Hepatocyte (in vitro differentiated cells): ENCODE results near the gene DCDC1. TPM values are rescaled to one million over a fixed set of nuclear protein-coding genes. Genes with fewer than 3 reads are reported as not detected.

ENCODE experiments used
- DNase-seq: peaks from one replicate; pipeline ENCODE4 v3.0.0-alpha.2; 2016; ENCODE audit warnings: low spot score
- H2AFZ ChIP-seq: fragments of 200-600 bp; sonication (generic); 2 replicates; pipeline ENCODE4 v1.6.0; 2016; ENCODE audit warnings: antibody characterized with exemption, mild to moderate bottlenecking
- H3K27ac ChIP-seq: fragments of 200-600 bp; sonication (generic); 2 replicates; pipeline ENCODE4 v1.5.1; 2016; ENCODE audit warnings: mild to moderate bottlenecking
- H3K27me3 ChIP-seq: fragments of 200-600 bp; sonication (generic); 2 replicates; pipeline ENCODE4 v1.6.1; 2016
- H3K36me3 ChIP-seq: fragments of 200-600 bp; sonication (generic); replicated peaks from 2 replicates; pipeline ENCODE4 v1.5.1; 2016; ENCODE audit warnings: low read depth; ENCODE audit not compliant: insufficient read depth
- H3K4me1 ChIP-seq: fragments of 200-600 bp; sonication (generic); 2 replicates; pipeline ENCODE4 v1.5.1; 2016; ENCODE audit warnings: mild to moderate bottlenecking, moderate library complexity; ENCODE audit not compliant: insufficient read depth
- H3K4me2 ChIP-seq: fragments of 200-600 bp; sonication (generic); 2 replicates; pipeline ENCODE4 v1.6.0; 2016
- H3K4me3 ChIP-seq: fragments of 200-600 bp; sonication (generic); 2 replicates; pipeline ENCODE4 v1.5.1; 2016; ENCODE audit warnings: mild to moderate bottlenecking
- H3K79me2 ChIP-seq: fragments of 200-600 bp; sonication (generic); 2 replicates; pipeline ENCODE4 v1.6.0; 2017; ENCODE audit warnings: mild to moderate bottlenecking
- H3K9me2 ChIP-seq: fragments of 200-600 bp; sonication (generic); replicated peaks from 2 replicates; pipeline ENCODE4 v1.6.0; 2017; ENCODE audit warnings: mild to moderate bottlenecking; ENCODE audit not compliant: insufficient read depth
- H3K9me3 ChIP-seq: fragments of 200-600 bp; sonication (generic); 2 replicates; pipeline ENCODE4 v1.5.1; 2016; ENCODE audit warnings: low read depth, mild to moderate bottlenecking
- H4K20me1 ChIP-seq: fragments of 200-600 bp; sonication (generic); 2 replicates; pipeline ENCODE4 v1.6.0; 2016; ENCODE audit warnings: mild to moderate bottlenecking; ENCODE audit not compliant: insufficient read depth, poor library complexity, severe bottlenecking
- EZH2 ChIP-seq: fragments of 200-600 bp; sonication (generic); IDR thresholded peaks from 2 replicates; pipeline ENCODE4 v1.6.1; 2016; ENCODE audit warnings: antibody characterized with exemption, mild to moderate bottlenecking, borderline replicate concordance
- EZH2phosphoT487 ChIP-seq: fragments of 200-600 bp; sonication (generic); IDR thresholded peaks from one replicate; pipeline ENCODE4 v1.6.1; 2018; ENCODE audit warnings: antibody characterized with exemption, mild to moderate bottlenecking, low read depth, moderate library complexity; ENCODE audit not compliant: unreplicated experiment, severe bottlenecking
- WGBS: methylation state at CpG from one replicate; pipeline ENCODE4 v1.1.6; 2016; ENCODE audit warnings: low lambda C conversion rate; ENCODE audit errors: missing lambda C conversion rate; 5-methylcytosine and 5-hydroxymethylcytosine counted together
- polyA plus RNA-seq: library from polyadenylated mRNA; unstranded; fragments of >200 nt; fragmentation: Nextera tagmentation; extraction: Ambion mirVana; gene quantifications from 2 replicates; pipeline ENCODE4 v1.2.1, GENCODE V29; 2016
- total RNA-seq: library from RNA; depleted of rRNA; stranded (reverse); fragments of >200 nt; gene quantifications from 2 replicates; pipeline ENCODE4 v1.2.3, GENCODE V29; 2014
- TF ChIP-seq, protein P1 (sequence below): fragments of 200-600 bp; sonication (generic); IDR thresholded peaks from 2 replicates; pipeline ENCODE4 v1.5.1; 2016; ENCODE audit warnings: antibody characterized with exemption, mild to moderate bottlenecking; ENCODE audit not compliant: poor library complexity

The DCDC1 gene
- total and polyA plus RNA-seq, 2 experiments from 2014 or later = 0.63 to 1.9 TPM

DNA sequence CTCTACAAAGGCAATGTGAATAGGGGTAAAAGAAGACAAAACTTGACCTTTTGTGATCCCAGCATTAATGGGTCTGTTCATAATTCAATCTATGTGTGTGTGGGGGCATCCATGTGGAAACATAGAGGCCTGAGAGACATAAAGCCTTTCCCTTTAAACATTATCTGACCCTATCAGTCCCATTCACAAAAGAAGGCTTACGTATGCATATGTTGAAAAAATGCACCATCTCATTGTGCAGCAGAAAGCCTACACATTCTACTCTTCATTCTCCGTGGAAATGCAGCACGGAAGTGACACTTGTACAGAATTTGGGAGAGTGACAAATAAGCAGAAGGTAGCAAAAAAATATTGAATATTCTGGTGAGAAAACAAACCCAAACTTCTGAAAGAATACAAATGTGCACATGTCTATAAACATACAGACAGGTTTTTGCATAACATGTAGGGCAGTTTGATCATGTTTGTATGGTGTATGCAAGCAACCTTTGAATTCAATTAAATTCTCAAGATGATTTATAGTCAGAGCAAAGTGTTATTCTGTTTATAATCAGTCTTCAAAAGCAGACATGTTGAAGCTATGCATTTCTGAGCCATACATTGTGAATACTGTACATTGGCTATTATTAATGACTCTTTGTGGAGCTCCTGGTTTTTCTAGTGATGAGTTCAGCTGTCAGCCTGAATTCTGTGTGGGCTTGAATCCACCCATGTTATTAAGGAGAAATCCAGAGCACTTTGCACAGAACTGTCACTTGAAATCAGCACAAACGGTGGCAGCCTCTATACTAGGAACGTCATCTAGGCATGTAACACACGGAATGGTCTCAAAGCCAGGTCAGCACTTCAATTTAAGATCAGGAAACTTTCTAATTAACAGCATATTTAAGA, 236.8 kb downstream of the DCDC1 start:
- Histone ChIP-seq H3K4me3 (no peak overlapping the region), H4K20me1 (no peaks in the 10 kb centered on the region), H3K9me2 (no peaks in the 10 kb centered on the region), H3K27ac (no peak overlapping the region), H3K79me2 (no peaks in the 10 kb centered on the region), H3K4me1 (no peaks in the 10 kb centered on the region), H3K36me3 (no peaks in the 10 kb centered on the region), H2AFZ (no peak overlapping the region), H3K9me3 (peaks cover 3% of the 10 kb centered on the region), H3K27me3 (no peaks in the 10 kb centered on the region), H3K4me2 (no peak overlapping the region)
- TF ChIP-seq, protein P1, sequence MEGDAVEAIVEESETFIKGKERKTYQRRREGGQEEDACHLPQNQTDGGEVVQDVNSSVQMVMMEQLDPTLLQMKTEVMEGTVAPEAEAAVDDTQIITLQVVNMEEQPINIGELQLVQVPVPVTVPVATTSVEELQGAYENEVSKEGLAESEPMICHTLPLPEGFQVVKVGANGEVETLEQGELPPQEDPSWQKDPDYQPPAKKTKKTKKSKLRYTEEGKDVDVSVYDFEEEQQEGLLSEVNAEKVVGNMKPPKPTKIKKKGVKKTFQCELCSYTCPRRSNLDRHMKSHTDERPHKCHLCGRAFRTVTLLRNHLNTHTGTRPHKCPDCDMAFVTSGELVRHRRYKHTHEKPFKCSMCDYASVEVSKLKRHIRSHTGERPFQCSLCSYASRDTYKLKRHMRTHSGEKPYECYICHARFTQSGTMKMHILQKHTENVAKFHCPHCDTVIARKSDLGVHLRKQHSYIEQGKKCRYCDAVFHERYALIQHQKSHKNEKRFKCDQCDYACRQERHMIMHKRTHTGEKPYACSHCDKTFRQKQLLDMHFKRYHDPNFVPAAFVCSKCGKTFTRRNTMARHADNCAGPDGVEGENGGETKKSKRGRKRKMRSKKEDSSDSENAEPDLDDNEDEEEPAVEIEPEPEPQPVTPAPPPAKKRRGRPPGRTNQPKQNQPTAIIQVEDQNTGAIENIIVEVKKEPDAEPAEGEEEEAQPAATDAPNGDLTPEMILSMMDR = no peak
- TF ChIP-seq EZH2phosphoT487 = no peak
- TF ChIP-seq EZH2 = no peak
- 85% methylated on average over 6 of the region's 6 CpGs for WGBS
- DNase-seq = no peak

DNA sequence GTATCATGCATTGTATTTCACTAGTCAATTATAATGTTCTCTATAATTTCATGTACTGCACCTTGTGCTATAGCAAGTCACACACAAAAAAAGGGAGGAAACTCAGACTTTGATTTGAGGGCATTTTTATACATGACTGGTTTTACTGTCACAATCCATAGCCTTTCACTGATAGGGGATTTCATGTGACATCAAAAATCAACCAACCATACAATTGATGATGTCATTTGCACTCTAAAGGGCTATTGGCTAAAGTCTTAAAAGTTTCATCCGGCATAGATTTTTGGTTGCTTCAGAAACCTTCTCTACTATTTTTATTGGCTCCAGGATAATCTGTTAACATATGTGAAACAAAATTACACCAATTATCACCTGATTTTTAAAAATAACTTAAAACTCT, 237.8 kb downstream of the DCDC1 start:
- Histone ChIP-seq H3K27me3 (no peaks in the 10 kb centered on the region), H3K9me3 (peaks cover 3% of the 10 kb centered on the region), H3K79me2 (no peaks in the 10 kb centered on the region), H3K4me2 (no peak overlapping the region), H2AFZ (no peak overlapping the region), H3K9me2 (no peaks in the 10 kb centered on the region), H3K4me1 (no peaks in the 10 kb centered on the region), H3K27ac (no peak overlapping the region), H3K36me3 (no peaks in the 10 kb centered on the region), H4K20me1 (no peaks in the 10 kb centered on the region), H3K4me3 (no peak overlapping the region)
- WGBS = 93% methylated on average over 1 of the region's 1 CpG
- DNase-seq = no peak
- no peak for TF ChIP-seq EZH2phosphoT487
- TF ChIP-seq, protein P1 = no peak
- no peak for TF ChIP-seq EZH2

DNA sequence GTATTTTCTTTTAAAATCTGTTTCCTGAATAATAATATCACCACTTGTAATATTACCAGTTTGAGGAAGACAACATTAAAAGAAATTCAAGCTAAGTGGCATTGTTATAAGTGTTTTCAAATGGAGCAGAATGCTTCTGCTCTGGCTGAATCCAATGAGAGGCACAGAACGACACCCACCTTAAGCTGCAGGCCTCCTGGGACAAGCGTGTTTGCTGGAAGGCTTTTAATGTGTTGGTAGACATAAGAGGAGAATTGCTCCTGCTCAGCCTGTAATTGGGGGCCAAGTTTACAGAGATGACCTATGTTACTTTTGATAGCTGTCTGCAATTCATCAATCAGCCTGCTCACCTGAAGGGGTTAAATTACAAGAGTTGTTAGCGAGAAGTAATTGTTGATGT, 242.2 kb downstream of the DCDC1 start:
- WGBS = 58% methylated on average over 3 of the region's 3 CpGs
- H3K9me2 ChIP-seq = no peaks in the 10 kb centered on the region
- H3K27ac ChIP-seq = no peak overlapping the region

More for the DNA sequence above, 242.2 kb downstream of the DCDC1 start:
- Histone ChIP-seq H2AFZ (no peak overlapping the region), H3K27me3 (no peaks in the 10 kb centered on the region), H4K20me1 (no peaks in the 10 kb centered on the region), H3K4me1 (no peaks in the 10 kb centered on the region), H3K4me2 (no peak overlapping the region), H3K36me3 (no peaks in the 10 kb centered on the region), H3K4me3 (no peak overlapping the region), H3K79me2 (no peaks in the 10 kb centered on the region), H3K9me3 (peaks cover 7% of the 10 kb centered on the region)
- TF ChIP-seq EZH2 (no peak), EZH2phosphoT487 (no peak)
- TF ChIP-seq, protein P1 = no peak
- DNase-seq = no peak
